Hepatocyte (in vitro differentiated cells): ENCODE measurements around the gene FGF7. TPM values are rescaled to one million over a fixed set of nuclear protein-coding genes. Genes with fewer than 3 reads are reported as not detected.
"Not testable (repeated sequence)": the region's sequence is repeated elsewhere in the genome, so short reads cannot be mapped to it uniquely, and the experiment has no call there.

Experiments
- DNase-seq: peaks from one replicate; pipeline ENCODE4 v3.0.0-alpha.2; 2016; ENCODE audit warnings: low spot score
- H2AFZ ChIP-seq: fragments of 200-600 bp; sonication (generic); 2 replicates; pipeline ENCODE4 v1.6.0; 2016; ENCODE audit warnings: antibody characterized with exemption, mild to moderate bottlenecking
- H3K27ac ChIP-seq: fragments of 200-600 bp; sonication (generic); 2 replicates; pipeline ENCODE4 v1.5.1; 2016; ENCODE audit warnings: mild to moderate bottlenecking
- H3K27me3 ChIP-seq: fragments of 200-600 bp; sonication (generic); 2 replicates; pipeline ENCODE4 v1.6.1; 2016
- H3K36me3 ChIP-seq: fragments of 200-600 bp; sonication (generic); replicated peaks from 2 replicates; pipeline ENCODE4 v1.5.1; 2016; ENCODE audit warnings: low read depth; ENCODE audit not compliant: insufficient read depth
- H3K4me1 ChIP-seq: fragments of 200-600 bp; sonication (generic); 2 replicates; pipeline ENCODE4 v1.5.1; 2016; ENCODE audit warnings: mild to moderate bottlenecking, moderate library complexity; ENCODE audit not compliant: insufficient read depth
- H3K4me2 ChIP-seq: fragments of 200-600 bp; sonication (generic); 2 replicates; pipeline ENCODE4 v1.6.0; 2016
- H3K4me3 ChIP-seq: fragments of 200-600 bp; sonication (generic); 2 replicates; pipeline ENCODE4 v1.5.1; 2016; ENCODE audit warnings: mild to moderate bottlenecking
- H3K79me2 ChIP-seq: fragments of 200-600 bp; sonication (generic); 2 replicates; pipeline ENCODE4 v1.6.0; 2017; ENCODE audit warnings: mild to moderate bottlenecking
- H3K9me2 ChIP-seq: fragments of 200-600 bp; sonication (generic); replicated peaks from 2 replicates; pipeline ENCODE4 v1.6.0; 2017; ENCODE audit warnings: mild to moderate bottlenecking; ENCODE audit not compliant: insufficient read depth
- H3K9me3 ChIP-seq: fragments of 200-600 bp; sonication (generic); 2 replicates; pipeline ENCODE4 v1.5.1; 2016; ENCODE audit warnings: low read depth, mild to moderate bottlenecking
- H4K20me1 ChIP-seq: fragments of 200-600 bp; sonication (generic); 2 replicates; pipeline ENCODE4 v1.6.0; 2016; ENCODE audit warnings: mild to moderate bottlenecking; ENCODE audit not compliant: insufficient read depth, poor library complexity, severe bottlenecking
- EZH2 ChIP-seq: fragments of 200-600 bp; sonication (generic); IDR thresholded peaks from 2 replicates; pipeline ENCODE4 v1.6.1; 2016; ENCODE audit warnings: antibody characterized with exemption, mild to moderate bottlenecking, borderline replicate concordance
- EZH2phosphoT487 ChIP-seq: fragments of 200-600 bp; sonication (generic); IDR thresholded peaks from one replicate; pipeline ENCODE4 v1.6.1; 2018; ENCODE audit warnings: antibody characterized with exemption, mild to moderate bottlenecking, low read depth, moderate library complexity; ENCODE audit not compliant: unreplicated experiment, severe bottlenecking
- WGBS: methylation state at CpG from one replicate; pipeline ENCODE4 v1.1.6; 2016; ENCODE audit warnings: low lambda C conversion rate; ENCODE audit errors: missing lambda C conversion rate; 5-methylcytosine and 5-hydroxymethylcytosine counted together
- polyA plus RNA-seq: library from polyadenylated mRNA; unstranded; fragments of >200 nt; fragmentation: Nextera tagmentation; extraction: Ambion mirVana; gene quantifications from 2 replicates; pipeline ENCODE4 v1.2.1, GENCODE V29; 2016
- total RNA-seq: library from RNA; depleted of rRNA; stranded (reverse); fragments of >200 nt; gene quantifications from 2 replicates; pipeline ENCODE4 v1.2.3, GENCODE V29; 2014
- TF ChIP-seq, protein P1 (sequence below): fragments of 200-600 bp; sonication (generic); IDR thresholded peaks from 2 replicates; pipeline ENCODE4 v1.5.1; 2016; ENCODE audit warnings: antibody characterized with exemption, mild to moderate bottlenecking; ENCODE audit not compliant: poor library complexity

FGF7 gene
- total and polyA plus RNA-seq, 2 experiments from 2014 or later: 11.2 to 18.9 TPM

DNA sequence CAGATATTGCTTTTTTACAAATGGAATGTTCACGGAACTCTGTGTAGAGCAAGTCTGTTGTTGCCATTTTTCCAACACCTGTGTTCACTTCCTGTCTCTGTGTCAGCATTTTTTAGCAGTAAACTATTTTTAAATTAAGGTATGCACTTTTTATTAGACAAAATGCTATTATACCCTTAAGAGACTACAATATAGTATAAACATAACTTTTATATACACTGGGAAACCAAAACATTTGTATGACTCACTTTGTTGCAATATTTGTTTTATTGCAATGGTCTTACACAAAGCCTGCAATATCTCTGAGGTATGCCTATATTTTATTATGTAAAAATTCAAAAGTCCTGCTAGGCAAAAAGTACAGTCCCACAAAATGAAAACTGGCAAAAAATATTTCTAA is 39.8 kb upstream of the FGF7 start:
- H2AFZ ChIP-seq: no peak overlapping the region
- H3K36me3 ChIP-seq: no peaks in the 10 kb centered on the region
- H4K20me1 ChIP-seq: no peaks in the 10 kb centered on the region
- H3K27me3 ChIP-seq: no peaks in the 10 kb centered on the region
- H3K9me2 ChIP-seq: no peaks in the 10 kb centered on the region
- H3K79me2 ChIP-seq: no peaks in the 10 kb centered on the region
- WGBS: 46% methylated on average over 1 of the region's 1 CpG
- H3K4me1 ChIP-seq: no peaks in the 10 kb centered on the region
- no peaks in the 10 kb centered on the region for H3K9me3 ChIP-seq
- DNase-seq: no peak
- H3K4me2 ChIP-seq: no peak overlapping the region
- no peak overlapping the region for H3K27ac ChIP-seq
- TF ChIP-seq EZH2phosphoT487 (no peak), EZH2 (no peak)
- TF ChIP-seq, protein P1, sequence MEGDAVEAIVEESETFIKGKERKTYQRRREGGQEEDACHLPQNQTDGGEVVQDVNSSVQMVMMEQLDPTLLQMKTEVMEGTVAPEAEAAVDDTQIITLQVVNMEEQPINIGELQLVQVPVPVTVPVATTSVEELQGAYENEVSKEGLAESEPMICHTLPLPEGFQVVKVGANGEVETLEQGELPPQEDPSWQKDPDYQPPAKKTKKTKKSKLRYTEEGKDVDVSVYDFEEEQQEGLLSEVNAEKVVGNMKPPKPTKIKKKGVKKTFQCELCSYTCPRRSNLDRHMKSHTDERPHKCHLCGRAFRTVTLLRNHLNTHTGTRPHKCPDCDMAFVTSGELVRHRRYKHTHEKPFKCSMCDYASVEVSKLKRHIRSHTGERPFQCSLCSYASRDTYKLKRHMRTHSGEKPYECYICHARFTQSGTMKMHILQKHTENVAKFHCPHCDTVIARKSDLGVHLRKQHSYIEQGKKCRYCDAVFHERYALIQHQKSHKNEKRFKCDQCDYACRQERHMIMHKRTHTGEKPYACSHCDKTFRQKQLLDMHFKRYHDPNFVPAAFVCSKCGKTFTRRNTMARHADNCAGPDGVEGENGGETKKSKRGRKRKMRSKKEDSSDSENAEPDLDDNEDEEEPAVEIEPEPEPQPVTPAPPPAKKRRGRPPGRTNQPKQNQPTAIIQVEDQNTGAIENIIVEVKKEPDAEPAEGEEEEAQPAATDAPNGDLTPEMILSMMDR: no peak
- H3K4me3 ChIP-seq: no peak overlapping the region

DNA sequence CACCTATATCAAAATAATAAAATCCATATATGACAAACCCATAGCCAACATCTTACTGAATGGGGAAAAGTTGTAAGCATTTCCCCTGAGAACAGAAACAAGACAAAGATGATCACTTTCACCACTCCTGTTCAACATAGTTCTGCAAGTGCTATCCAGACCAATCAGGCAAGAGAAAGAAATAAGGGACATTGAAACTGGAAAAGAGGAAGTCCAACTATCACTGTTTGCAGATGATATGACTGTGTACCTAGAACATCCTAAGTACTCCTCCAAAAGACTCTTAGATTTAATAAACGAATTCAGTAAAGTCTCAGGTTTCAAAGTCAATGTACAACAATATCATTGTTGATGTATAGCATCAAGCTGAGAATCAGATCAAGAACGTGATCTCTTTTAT is 35.6 kb upstream of the FGF7 start:
- Histone ChIP-seq H3K27ac (no peak overlapping the region), H2AFZ (no peak overlapping the region), H3K4me2 (no peak overlapping the region), H3K4me1 (no peaks in the 10 kb centered on the region), H4K20me1 (no peaks in the 10 kb centered on the region), H3K36me3 (no peaks in the 10 kb centered on the region), H3K4me3 (no peak overlapping the region), H3K9me2 (no peaks in the 10 kb centered on the region), H3K27me3 (no peaks in the 10 kb centered on the region), H3K9me3 (no peaks in the 10 kb centered on the region), H3K79me2 (no peaks in the 10 kb centered on the region)
- DNase-seq: no peak
- 82% methylated on average over 2 of the region's 2 CpGs for WGBS
- TF ChIP-seq, protein P1: no peak
- TF ChIP-seq EZH2phosphoT487: no peak
- TF ChIP-seq EZH2: no peak

DNA sequence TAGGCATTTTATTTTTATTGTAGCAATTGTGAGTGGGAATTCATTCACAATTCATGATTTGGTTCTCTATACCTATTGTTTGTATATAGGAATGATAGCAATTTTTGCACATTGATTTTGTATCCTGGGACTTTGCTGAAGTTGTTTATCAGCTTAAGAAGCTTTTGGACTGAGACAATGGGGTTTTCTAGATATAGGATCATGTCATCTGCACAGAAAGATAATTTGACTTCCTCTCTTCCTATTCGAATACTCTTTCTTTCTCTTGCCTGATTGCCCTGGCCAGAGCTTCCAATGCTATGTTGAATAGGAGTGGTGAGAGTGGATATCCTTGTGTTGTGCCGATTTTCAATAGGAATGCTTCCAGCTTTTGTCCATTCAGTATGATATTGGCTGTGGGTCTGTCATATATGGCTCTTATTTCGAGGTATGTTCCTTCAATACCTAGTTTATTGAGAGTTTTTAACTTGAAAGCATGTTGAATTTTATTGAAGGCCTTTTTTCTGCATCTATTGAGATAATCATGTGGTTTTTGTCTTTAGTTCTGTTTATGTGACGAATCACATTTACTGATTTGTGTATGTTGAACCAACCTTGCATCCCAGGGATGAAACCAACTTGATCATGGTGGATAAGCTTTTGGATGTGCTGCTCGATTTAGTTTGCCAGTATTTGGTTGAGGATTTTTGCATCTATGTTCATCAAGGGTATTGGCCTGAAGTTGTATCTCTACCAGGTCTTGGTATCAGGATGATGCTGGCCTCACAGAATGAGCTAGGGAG is 20.3 kb upstream of the FGF7 start:
- H2AFZ ChIP-seq, H3K9me3 ChIP-seq, H4K20me1 ChIP-seq, DNase-seq, H3K9me2 ChIP-seq, H3K4me3 ChIP-seq, H3K4me2 ChIP-seq, H3K79me2 ChIP-seq, H3K36me3 ChIP-seq, H3K27ac ChIP-seq, H3K4me1 ChIP-seq, H3K27me3 ChIP-seq: not testable (repeated sequence)
- WGBS: 82% methylated on average over 5 of the region's 5 CpGs

DNA sequence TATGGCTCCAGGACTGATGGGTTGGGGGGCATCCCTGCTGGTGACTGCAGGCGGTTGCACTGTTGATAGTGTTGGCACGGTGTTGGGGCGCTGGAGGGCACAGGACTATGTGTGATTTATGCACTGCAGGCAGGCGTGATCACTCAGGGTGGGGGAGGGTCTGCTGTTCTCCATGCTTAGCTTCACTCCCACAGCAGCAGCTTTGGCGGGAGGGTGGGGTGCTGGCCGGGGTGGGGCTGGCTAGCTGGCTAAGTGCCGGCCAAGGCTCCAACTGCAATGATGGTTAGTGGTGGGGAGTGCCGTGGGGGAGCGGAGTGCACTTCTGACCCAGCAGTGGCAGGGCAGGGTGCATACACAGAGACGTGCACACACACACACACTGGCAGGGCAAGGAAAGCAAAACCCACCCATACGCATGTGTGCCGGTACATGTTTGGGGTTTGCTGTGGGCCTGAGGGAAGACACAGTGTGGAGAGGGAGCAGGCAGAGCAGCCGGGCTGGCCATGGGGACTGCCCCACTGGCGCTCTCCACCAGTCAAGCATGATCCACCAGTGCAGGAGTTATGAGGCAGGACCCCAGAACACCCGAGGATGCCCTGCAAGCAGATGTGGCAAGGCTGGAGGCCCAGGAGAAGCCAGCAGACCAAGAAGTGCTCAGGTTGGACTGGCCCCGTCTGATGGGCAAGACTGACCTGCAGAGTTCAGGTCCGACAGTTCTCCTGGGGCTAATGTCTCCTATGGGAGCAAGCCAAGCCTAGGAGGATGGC is 16.5 kb upstream of the FGF7 start:
- no peak for DNase-seq
- no peaks in the 10 kb centered on the region for H4K20me1 ChIP-seq
- no peaks in the 10 kb centered on the region for H3K79me2 ChIP-seq
- WGBS: 94% methylated on average over 16 of the region's 17 CpGs
- TF ChIP-seq EZH2phosphoT487 (no peak), EZH2 (no peak)
- TF ChIP-seq, protein P1: no peak
- H3K36me3 ChIP-seq: no peaks in the 10 kb centered on the region
- no peaks in the 10 kb centered on the region for H3K9me2 ChIP-seq
- no peaks in the 10 kb centered on the region for H3K27me3 ChIP-seq
- no peak overlapping the region for H2AFZ ChIP-seq
- no peaks in the 10 kb centered on the region for H3K9me3 ChIP-seq
- no peaks in the 10 kb centered on the region for H3K4me1 ChIP-seq
- H3K4me3 ChIP-seq: no peak overlapping the region
- no peak overlapping the region for H3K27ac ChIP-seq
- H3K4me2 ChIP-seq: no peak overlapping the region
